Ascending aorta (tissue), 2 donors: ENCODE measurements around the gene ADAMTS2. TPM values are rescaled to one million over a fixed set of nuclear protein-coding genes. Genes with fewer than 3 reads are reported as not detected.

Experiments
- DNase-seq, 2 donors: peaks; one replicate each; pipeline ENCODE4 v3.0.0-alpha.2; 2019; ENCODE audit warnings: low spot score in 2 of 2
- H3K27ac ChIP-seq, 2 donors: fragments of 200-600 bp; sonication (generic); one replicate each; pipeline ENCODE4 v1.5.1; 2016 to 2017; ENCODE audit warnings: mild to moderate bottlenecking in 1 of 2
- H3K27me3 ChIP-seq: fragments of 200-600 bp; sonication (generic); one replicate; pipeline ENCODE4 v1.5.1; 2017
- H3K36me3 ChIP-seq, 2 donors: fragments of 200-600 bp; sonication (generic); one replicate each; pipeline ENCODE4 v1.5.1; 2016
- H3K4me1 ChIP-seq, 2 donors: fragments of 200-600 bp; sonication (generic); one replicate each; pipeline ENCODE4 v1.5.1; 2016 to 2017; ENCODE audit warnings: mild to moderate bottlenecking in 1 of 2
- H3K4me3 ChIP-seq, 2 donors: fragments of 200-600 bp; sonication (generic); one replicate each; pipeline ENCODE4 v1.5.1; 2016 to 2017; ENCODE audit warnings: mild to moderate bottlenecking in 1 of 2
- H3K9me3 ChIP-seq, 2 donors: fragments of 200-600 bp; sonication (generic); one replicate each; pipeline ENCODE4 v1.5.1; 2016
- intact Hi-C: fragments of 100-400 bp; cut with DNase I; formaldehyde crosslinking; loops from one replicate; pipeline ENCODE4 v1.15.1; 2023
- total RNA-seq: library from RNA; depleted of rRNA; stranded (reverse); fragments of >200 nt; gene quantifications from one replicate; pipeline ENCODE4 v1.1.0, GENCODE V29; 2016
- TF ChIP-seq, protein P1 (sequence below), 3 experiments: fragments of 200-600 bp in 2 of 3; fragments of 450-650 bp in 1 of 3; sonication (generic) in 2 of 3; IDR thresholded peaks; one replicate each; pipeline ENCODE4 v1.5.1; 2016 to 2019; ENCODE audit warnings: antibody characterized with exemption in 3 of 3, mild to moderate bottlenecking in 1 of 3, moderate library complexity in 1 of 3

Gene ADAMTS2
- total RNA-seq, 1 donor from 2014 or later, result 51.0 TPM

DNA sequence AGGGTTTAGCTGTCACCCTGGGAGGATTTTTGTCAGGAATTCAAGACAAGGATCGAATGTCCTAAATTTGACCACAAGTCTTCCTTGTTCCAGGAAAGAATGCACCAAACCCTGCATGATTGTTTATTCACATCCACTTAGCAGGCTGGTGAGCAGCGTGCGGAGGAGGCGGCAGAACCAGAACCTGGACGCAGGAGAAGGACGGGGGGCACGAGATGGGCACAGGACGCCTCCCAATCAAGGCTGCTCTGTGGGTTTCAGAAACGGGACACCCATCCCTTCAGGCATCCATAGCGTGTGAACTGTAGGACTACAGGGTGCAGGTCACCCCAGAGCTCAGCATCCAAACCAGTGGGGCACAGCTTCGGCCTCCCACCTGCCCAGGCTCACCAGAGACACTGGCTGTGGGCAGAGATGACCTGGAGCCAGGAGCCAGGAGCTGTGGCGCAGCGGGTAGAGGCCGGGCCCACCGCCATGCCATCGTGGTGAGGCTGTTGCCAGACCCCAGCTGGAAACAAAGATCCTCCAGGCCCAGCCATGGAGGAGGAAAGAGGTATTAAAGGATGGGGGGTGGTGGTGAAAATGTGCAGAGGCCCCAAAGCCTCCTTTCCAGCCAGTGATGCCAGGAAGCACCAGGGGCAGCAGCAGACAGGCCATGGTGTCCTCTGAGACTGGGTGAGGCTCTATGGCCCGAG is 32.3 kb upstream of the ADAMTS2 start:
- Histone ChIP-seq H3K27ac (no peak overlapping the region), H3K36me3 (no peaks in the 10 kb centered on the region), H3K9me3 (no peaks in the 10 kb centered on the region), H3K27me3 (no peaks in the 10 kb centered on the region), H3K4me1 (no peaks in the 10 kb centered on the region), H3K4me3 (no peak overlapping the region)
- intact Hi-C loops, result no loop called here
- DNase-seq, result no peak
- TF ChIP-seq, protein P1, sequence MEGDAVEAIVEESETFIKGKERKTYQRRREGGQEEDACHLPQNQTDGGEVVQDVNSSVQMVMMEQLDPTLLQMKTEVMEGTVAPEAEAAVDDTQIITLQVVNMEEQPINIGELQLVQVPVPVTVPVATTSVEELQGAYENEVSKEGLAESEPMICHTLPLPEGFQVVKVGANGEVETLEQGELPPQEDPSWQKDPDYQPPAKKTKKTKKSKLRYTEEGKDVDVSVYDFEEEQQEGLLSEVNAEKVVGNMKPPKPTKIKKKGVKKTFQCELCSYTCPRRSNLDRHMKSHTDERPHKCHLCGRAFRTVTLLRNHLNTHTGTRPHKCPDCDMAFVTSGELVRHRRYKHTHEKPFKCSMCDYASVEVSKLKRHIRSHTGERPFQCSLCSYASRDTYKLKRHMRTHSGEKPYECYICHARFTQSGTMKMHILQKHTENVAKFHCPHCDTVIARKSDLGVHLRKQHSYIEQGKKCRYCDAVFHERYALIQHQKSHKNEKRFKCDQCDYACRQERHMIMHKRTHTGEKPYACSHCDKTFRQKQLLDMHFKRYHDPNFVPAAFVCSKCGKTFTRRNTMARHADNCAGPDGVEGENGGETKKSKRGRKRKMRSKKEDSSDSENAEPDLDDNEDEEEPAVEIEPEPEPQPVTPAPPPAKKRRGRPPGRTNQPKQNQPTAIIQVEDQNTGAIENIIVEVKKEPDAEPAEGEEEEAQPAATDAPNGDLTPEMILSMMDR (IDR thresholded peaks at IDR 0.05), result no peak

DNA sequence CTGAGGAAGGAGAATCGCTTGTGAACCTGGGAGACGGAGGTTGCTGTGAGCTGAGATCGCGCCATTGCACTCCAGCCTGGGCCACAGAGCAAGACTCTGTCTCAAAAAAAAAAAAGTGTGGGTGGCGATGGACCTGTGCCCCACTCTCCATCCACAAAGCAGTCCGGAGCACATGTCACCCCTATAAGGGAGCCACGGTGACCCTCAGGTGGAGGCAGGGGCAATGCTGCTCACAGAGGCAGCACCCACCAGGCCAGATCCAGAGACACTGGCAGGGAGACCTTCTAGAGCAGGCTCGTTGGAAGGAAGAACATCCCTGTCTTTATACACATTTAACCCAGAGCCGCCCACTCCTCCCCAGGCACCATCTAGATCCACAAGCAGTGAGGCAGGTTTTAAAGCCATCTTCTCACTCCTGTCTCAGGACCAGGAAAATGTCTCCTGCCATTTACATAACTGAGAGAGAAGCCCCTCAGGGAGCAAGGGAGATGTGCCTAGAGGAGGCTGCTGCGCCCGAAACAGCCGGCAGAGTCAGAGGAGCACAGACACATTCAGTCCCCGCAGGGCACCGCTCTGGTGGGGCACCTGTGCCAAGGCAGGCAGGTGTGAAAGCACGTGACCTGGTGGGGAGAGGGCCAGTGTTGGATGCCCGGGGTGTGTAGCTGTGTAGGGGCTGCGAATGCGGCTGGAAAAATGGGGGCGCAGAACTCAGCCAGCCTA is 31.6 kb upstream of the ADAMTS2 start:
- Histone ChIP-seq H3K4me1 (no peaks in the 10 kb centered on the region), H3K4me3 (no peak overlapping the region), H3K36me3 (no peaks in the 10 kb centered on the region), H3K27ac (no peak overlapping the region), H3K9me3 (no peaks in the 10 kb centered on the region), H3K27me3 (no peaks in the 10 kb centered on the region)
- TF ChIP-seq, protein P1 (IDR thresholded peaks at IDR 0.05), result no peak
- DNase-seq, result no peak
- intact Hi-C loops, result no loop called here

DNA sequence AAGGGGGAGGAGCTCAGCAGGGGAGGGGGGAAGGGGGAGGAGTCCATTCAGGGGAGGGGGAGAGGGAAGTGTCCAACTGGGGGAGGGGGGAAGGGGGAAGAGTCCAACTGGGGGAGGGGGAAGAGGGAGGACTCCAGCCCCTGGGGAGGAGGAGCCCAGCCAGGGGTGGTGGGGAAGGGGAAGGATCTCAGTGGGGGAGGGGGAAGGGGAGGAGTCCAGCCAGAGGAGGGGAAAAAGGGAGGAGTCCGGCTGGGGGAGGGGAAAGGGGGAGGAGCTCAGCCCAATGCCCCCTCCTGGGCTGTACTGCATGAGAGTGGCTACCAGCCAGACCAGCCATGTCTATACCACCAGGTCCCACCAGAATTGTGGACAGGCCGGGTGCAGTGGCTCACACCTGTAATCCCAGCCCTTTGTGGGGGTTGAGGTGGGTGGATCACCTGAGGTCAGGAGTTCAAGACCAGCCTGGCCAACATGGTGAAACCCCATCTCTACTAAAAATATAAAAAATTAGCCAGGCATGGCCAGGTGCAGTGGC is 30.6 kb upstream of the ADAMTS2 start:
- Histone ChIP-seq H3K4me1 (no peaks in the 10 kb centered on the region), H3K36me3 (no peaks in the 10 kb centered on the region), H3K9me3 (no peaks in the 10 kb centered on the region), H3K27ac (no peak overlapping the region), H3K4me3 (no peak overlapping the region), H3K27me3 (no peaks in the 10 kb centered on the region)
- intact Hi-C loops, result no loop called here
- peak in 1 of 2 donors; percentile 54 for DNase-seq
- TF ChIP-seq, protein P1 (IDR thresholded peaks at IDR 0.05), result no peak

- TF ChIP-seq, protein P1 (IDR thresholded peaks at IDR 0.05), result no peak
- no peaks in the 10 kb centered on the region for H3K9me3 ChIP-seq
- H3K27ac ChIP-seq, result no peak overlapping the region
- H3K4me1 ChIP-seq, result no peaks in the 10 kb centered on the region
- H3K36me3 ChIP-seq, result no peaks in the 10 kb centered on the region
- no peak overlapping the region for H3K4me3 ChIP-seq
- no peaks in the 10 kb centered on the region for H3K27me3 ChIP-seq
- DNase-seq, result peak in 1 of 2 donors; percentile 41
- intact Hi-C loops, result no loop called here
Observed at GRCh38 chr5:179375236-179375685, 30.0 kb upstream of the ADAMTS2 start.

GRCh38 chr5:179374506-179375235 is 29.4 kb upstream of the ADAMTS2 start:
- no peak overlapping the region for H3K4me3 ChIP-seq
- H3K27me3 ChIP-seq, result no peaks in the 10 kb centered on the region
- peak in 1 of 2 donors; percentile 46 for DNase-seq
- H3K36me3 ChIP-seq, result no peaks in the 10 kb centered on the region
- no peaks in the 10 kb centered on the region for H3K4me1 ChIP-seq
- H3K27ac ChIP-seq, result no peak overlapping the region
- H3K9me3 ChIP-seq, result no peaks in the 10 kb centered on the region
- intact Hi-C loops, result no loop called here
- TF ChIP-seq, protein P1 (IDR thresholded peaks at IDR 0.05), result no peak
